MM.1S (cell line): Measurements from ENCODE around the gene SLC6A16.
"Not testable (repeated sequence)": the region's sequence is repeated elsewhere in the genome, so short reads cannot be mapped to it uniquely, and the experiment has no call there.

Experiments
- DNase-seq: peaks from one replicate; pipeline ENCODE4 v3.0.0-alpha.2; 2015
- H2AFZ ChIP-seq: fragments of 300-600 bp; sonication (generic); 2 replicates; pipeline ENCODE4 v1.6.0; 2016; ENCODE audit warnings: antibody characterized with exemption, low read length
- H3F3A ChIP-seq: fragments of 300-600 bp; sonication (generic); 2 replicates; pipeline ENCODE4 v1.6.1; 2016; ENCODE audit warnings: mild to moderate bottlenecking, antibody characterized with exemption, low read length, moderate library complexity, mixed read lengths; ENCODE audit not compliant: insufficient read depth
- H3K27ac ChIP-seq: fragments of 300-600 bp; sonication (generic); 2 replicates; pipeline ENCODE4 v1.5.1; 2016; ENCODE audit warnings: mild to moderate bottlenecking, low read length
- H3K27me3 ChIP-seq: fragments of 300-600 bp; sonication (generic); replicated peaks from 2 replicates; pipeline ENCODE4 v1.6.0; 2016; ENCODE audit warnings: low read length; ENCODE audit not compliant: insufficient read depth
- H3K36me3 ChIP-seq: fragments of 300-600 bp; sonication (generic); replicated peaks from 2 replicates; pipeline ENCODE4 v1.6.1; 2016; ENCODE audit warnings: mild to moderate bottlenecking, low read length, mixed read lengths; ENCODE audit not compliant: insufficient read depth
- H3K4me1 ChIP-seq: fragments of 300-600 bp; sonication (generic); 2 replicates; pipeline ENCODE4 v1.6.1; 2016; ENCODE audit warnings: low read length, mixed read lengths
- H3K4me2 ChIP-seq: fragments of 300-600 bp; sonication (generic); 2 replicates; pipeline ENCODE4 v1.6.0; 2016; ENCODE audit warnings: low read depth, low read length
- H3K4me3 ChIP-seq: fragments of 300-600 bp; sonication (generic); 2 replicates; pipeline ENCODE4 v1.5.1; 2016; ENCODE audit warnings: low read length, mixed read lengths
- H3K79me2 ChIP-seq: fragments of 300-600 bp; sonication (generic); 2 replicates; pipeline ENCODE4 v1.6.1; 2016; ENCODE audit warnings: mixed run types, low read length, mixed read lengths
- H3K9ac ChIP-seq: fragments of 300-600 bp; sonication (generic); 2 replicates; pipeline ENCODE4 v1.6.1; 2016; ENCODE audit warnings: low read length, mixed read lengths
- H3K9me2 ChIP-seq: fragments of 300-600 bp; sonication (generic); replicated peaks from 2 replicates; pipeline ENCODE4 v1.6.1; 2016; ENCODE audit warnings: mild to moderate bottlenecking, low read length, mixed read lengths; ENCODE audit not compliant: insufficient read depth
- H3K9me3 ChIP-seq: fragments of 300-600 bp; sonication (generic); replicated peaks from 2 replicates; pipeline ENCODE4 v1.6.1; 2016; ENCODE audit warnings: mild to moderate bottlenecking, low read length, mixed read lengths; ENCODE audit not compliant: insufficient read depth
- H4K20me1 ChIP-seq: fragments of 300-600 bp; sonication (generic); 2 replicates; pipeline ENCODE4 v1.6.1; 2016; ENCODE audit warnings: mild to moderate bottlenecking, low read length, moderate library complexity, mixed read lengths; ENCODE audit not compliant: insufficient read depth
- CTCF ChIP-seq: fragments of 300-600 bp; sonication (generic); IDR thresholded peaks from 2 replicates; pipeline ENCODE4 v1.5.1; 2016; ENCODE audit warnings: antibody characterized with exemption, low read length, mixed read lengths
- EZH2 ChIP-seq: fragments of 300-600 bp; sonication (generic); optimal IDR thresholded peaks from 2 replicates; pipeline ENCODE3; 2017; ENCODE audit warnings: low read depth, mild to moderate bottlenecking, antibody characterized with exemption, low read length, mixed read lengths
- EZH2phosphoT487 ChIP-seq: fragments of 300-600 bp; sonication (generic); IDR thresholded peaks from 2 replicates; pipeline ENCODE4 v1.6.1; 2018; ENCODE audit warnings: antibody characterized with exemption, low read length

Gene SLC6A16

GRCh38 chr19:49324801-49325576 is at the start of gene SLC6A16:
TSS of gene SLC6A16 (minus strand) at chr19:49325191. CDS start at chr19:49311347, 13,844 bp downstream.
- Histone ChIP-seq H3K79me2 (no peaks in the 10 kb centered on the region), H3K9me2 (no peaks in the 10 kb centered on the region), H3K36me3 (no peaks in the 10 kb centered on the region), H3K4me1 (peaks cover 5% of the 10 kb centered on the region; the same call in 1 of the 2 replicates), H3K4me3 (no peak within 1 kb of the TSS), H2AFZ (no peak within 1 kb of the TSS), H3K9ac (no peak within 1 kb of the TSS), H3K27me3 (peaks cover 30% of the 10 kb centered on the region), H3K4me2 (no peak within 1 kb of the TSS), H3K27ac (no peak within 1 kb of the TSS), H3K9me3 (no peaks in the 10 kb centered on the region), H4K20me1 (no peaks in the 10 kb centered on the region), H3F3A (0 out of 2 replicates have a peak, but pooled peaks cover 3% of the 10 kb centered on the region)
- TF ChIP-seq EZH2 (no peak), EZH2phosphoT487 (no peak), CTCF (no peak)
- no peak for DNase-seq

- not testable (repeated sequence) for H3K79me2 ChIP-seq, H3K9ac ChIP-seq, H3K27ac ChIP-seq, H3K4me3 ChIP-seq, H3K4me1 ChIP-seq, H3K36me3 ChIP-seq, DNase-seq, H2AFZ ChIP-seq, H3K9me2 ChIP-seq, H4K20me1 ChIP-seq, H3K4me2 ChIP-seq, H3K9me3 ChIP-seq, H3F3A ChIP-seq
- H3K27me3 ChIP-seq = peaks cover 69% of the 10 kb centered on the region
These were observed 48.2 kb upstream of the SLC6A16 start for GRCh38 chr19:49373174-49373573.

GRCh38 chr19:49371184-49371583 is 46.2 kb upstream of the SLC6A16 start:
- Histone ChIP-seq H4K20me1 (no peaks in the 10 kb centered on the region), H3K27me3 (peaks cover 71% of the 10 kb centered on the region), H3K9me2 (no peaks in the 10 kb centered on the region), H3K4me1 (no peaks in the 10 kb centered on the region), H3K9ac (no peak overlapping the region), H3K9me3 (no peaks in the 10 kb centered on the region), H3K79me2 (no peaks in the 10 kb centered on the region), H3F3A (no peaks in the 10 kb centered on the region), H3K4me2 (no peak overlapping the region), H3K4me3 (no peak overlapping the region), H3K36me3 (no peaks in the 10 kb centered on the region), H2AFZ (no peak overlapping the region), H3K27ac (no peak overlapping the region)
- DNase-seq = no peak
- TF ChIP-seq EZH2phosphoT487 (no peak), CTCF (no peak), EZH2 (no peak)

GRCh38 chr19:49368711-49369358 is 43.8 kb upstream of the SLC6A16 start:
- TF ChIP-seq EZH2phosphoT487 (no peak), CTCF (no peak), EZH2 (no peak)
- Histone ChIP-seq H3K79me2 (no peaks in the 10 kb centered on the region), H3K4me2 (no peak overlapping the region), H3K9me2 (no peaks in the 10 kb centered on the region), H4K20me1 (no peaks in the 10 kb centered on the region), H3K4me3 (no peak overlapping the region), H3K36me3 (no peaks in the 10 kb centered on the region), H3K27me3 (peaks cover 61% of the 10 kb centered on the region), H3K27ac (no peak overlapping the region), H3K9me3 (no peaks in the 10 kb centered on the region), H3F3A (no peaks in the 10 kb centered on the region), H3K4me1 (0 out of 2 replicates have a peak, but pooled peaks cover under 1% of the 10 kb centered on the region), H2AFZ (no peak overlapping the region), H3K9ac (no peak overlapping the region)
- DNase-seq = no peak
